HG03139 (cell line): ENCODE data around the gene CREBBP.

Experiments used
- ATAC-seq: cut with Tn5 transposase; IDR thresholded peaks from one replicate; pipeline ENCODE4 v1.9.1; 2021; ENCODE audit not compliant: unreplicated experiment

Gene CREBBP

DNA sequence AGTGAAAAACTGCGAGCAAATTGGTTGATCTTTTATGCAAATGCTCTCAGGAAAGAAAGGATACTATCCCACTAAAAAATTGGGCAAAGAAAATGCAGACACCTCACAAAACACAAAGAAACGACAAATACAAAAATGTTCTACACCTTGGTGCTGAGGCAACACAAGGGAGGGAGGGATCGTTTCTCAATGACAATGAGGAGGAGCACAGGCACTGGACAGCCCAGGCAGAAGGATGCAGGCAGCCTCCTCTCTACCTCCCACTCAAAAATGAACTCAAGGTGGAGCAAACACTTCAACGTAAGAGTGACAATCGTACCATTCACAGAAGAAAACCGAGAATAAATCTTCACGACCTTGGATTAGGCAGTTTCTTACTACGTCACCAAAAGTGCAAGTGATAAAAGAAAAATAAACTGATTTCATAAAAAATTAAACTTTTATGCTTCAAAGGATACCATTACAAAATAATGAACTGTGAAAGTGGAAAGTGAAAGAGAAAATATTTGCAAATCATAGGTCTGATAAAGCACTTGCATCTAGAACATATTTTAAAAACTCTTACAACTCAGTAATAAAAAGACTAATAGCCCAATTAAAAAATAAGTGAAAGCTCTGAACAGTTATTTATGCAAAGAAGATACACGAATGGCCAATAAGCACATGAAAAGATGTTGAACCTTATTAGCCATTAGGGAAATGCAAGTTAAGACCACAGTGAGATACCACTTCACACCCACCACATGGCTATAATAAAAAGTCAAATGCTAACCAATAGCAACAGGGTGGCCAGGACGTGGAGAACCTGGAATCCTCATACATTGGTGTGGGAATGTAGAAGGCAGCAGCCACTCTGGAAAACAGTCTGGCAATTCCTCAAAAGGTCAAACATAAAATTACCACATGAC, 82.4 kb downstream of the CREBBP start:
- ATAC-seq, result no peak

DNA sequence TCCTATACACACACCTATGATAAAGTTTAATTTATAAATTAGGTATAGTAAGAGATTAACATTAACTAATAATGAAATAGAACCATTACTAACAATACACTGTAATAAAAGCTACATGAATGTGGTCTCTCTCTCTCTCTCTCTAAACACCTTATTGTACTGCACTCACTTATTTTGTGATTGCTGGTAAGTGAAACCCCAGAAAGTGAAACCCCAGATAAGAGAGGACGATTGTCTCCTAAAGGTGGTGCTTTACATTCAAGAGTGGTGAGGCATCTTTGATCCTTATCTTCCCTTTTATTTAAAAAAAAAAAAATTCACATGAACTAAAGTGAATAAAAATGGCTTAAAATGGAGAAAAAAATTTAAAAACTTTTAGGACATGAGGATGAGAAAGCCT, 83.0 kb downstream of the CREBBP start:
- ATAC-seq, result no peak

DNA sequence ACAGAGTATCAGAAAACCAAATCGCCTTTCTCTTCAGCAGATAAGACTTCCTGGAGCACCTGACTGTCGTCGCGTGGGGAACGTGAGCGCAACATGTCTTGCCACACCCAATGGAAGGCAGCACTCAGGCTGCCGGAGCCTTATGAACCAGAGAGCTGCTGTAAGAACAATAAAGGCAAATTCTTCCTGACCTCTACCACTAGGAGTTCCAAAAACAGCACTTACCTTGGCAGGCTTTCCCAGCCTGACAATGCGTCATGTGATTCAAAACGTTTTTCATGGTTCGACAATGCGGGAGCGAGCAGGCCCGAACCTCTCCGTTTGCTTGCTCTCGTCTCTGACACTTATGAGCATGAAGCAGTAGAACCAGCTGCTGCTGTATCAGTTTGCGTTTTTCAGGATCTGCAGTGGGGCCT, 87.3 kb downstream of the CREBBP start:
- no peak for ATAC-seq

DNA sequence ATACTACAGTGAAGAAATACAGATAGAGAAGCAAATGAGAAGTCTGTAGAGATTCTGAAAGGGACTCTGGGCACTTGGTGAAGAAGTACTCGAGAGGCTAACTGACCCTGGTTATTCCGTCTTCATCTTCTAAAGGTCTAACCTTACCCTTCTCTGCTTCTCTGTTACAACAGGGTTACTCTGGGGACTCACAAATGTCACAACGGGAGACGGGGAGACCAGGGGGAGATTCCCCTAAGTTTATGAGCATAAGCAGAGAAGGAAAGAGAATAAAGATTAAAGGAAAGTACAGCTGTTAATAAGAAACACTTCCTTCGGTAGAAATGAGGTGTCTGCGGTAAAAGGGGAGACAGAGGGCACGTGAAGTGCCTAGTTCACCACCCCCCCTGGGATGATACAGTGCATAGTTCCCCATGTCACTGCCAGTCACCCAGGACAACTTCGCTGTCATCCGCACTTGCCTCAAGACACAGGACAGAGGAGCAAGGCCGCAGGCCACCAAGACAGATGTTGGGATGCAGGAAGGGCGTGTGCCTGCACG, 88.0 kb downstream of the CREBBP start:
- ATAC-seq, result no peak

DNA sequence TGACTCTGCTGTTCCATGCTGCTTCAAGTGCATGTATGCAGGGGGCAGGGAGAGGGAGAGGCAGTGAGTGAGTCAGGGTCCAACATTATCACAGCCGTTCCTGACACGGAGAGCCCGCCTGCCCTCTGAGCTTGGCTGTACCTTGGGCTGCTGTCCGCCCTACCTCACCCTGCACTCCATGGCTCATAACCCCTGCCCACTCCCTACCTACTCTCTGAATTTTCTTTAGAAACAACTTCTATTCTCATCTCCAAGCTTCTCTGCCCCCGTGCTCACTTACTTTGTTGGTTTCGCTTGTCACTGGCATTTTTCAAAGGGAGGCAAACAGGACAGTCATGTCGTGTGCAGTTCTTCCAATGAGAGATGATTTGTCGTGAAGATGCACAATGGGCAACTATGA, 88.8 kb downstream of the CREBBP start:
- ATAC-seq, result no peak

DNA sequence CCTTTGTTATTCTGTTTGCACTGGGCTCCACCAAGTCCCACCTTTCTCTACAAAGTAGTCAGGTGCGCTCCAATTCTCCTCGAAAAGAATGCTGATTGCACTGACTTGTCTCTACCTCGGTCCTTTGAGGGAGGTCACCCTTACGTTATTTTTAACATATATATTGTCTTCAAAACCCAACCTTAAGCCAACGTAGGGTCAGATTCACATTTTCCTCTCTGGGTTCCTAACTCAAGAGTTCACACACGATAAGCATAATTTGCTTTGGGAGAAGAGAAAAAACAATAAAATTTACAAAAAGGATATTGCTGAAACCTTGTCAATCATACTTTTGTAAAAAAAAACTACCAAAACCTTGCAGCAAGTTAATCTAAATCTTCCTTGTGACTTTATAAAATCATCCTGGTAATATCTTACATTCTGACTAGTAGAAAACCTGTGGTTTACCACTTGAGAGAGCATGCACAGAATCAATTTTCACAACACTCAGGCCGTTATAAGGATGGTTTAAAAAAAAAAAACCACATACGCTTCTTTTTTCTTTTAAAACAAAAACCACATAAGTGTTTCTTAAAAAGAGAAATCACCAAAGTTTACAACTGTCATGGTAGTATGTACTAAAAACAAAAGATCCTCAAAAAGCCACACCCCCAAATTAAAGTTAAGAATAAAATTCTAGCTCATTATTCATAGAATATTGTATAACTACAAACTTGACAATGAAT, 91.0 kb downstream of the CREBBP start:
- ATAC-seq, result peak; percentile 39

DNA sequence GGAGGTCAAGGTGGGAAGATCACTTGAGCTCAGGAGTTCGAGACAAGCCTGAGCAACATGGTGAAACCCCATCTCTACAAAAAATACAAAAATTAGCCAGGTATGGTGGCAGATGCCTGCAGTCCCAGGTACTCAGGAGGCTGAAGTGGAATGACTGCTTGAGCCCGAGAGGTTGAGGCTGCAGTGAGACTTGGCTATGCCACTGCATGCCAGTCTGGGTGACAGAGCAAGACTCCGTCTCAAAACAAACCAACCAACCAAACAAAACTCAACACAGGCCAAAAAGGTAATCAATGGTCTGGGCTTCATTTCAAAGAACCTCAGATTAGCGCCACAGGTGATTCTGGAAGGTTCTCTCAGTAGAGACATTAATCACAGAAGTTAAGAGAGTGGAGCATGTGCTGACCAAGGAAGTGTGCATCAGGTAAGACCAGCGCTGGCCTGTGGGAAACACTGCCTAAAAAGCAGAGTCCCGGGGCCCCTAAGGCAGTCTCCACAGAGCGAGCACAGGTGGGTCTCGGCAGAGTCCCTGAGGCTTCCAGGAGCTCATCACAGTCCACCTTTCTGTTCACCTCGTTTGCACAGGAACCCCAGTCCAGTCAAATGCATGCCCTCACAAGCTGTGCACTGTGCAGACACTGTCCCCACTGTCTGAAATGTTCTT, 91.7 kb downstream of the CREBBP start:
- ATAC-seq, result no peak

DNA sequence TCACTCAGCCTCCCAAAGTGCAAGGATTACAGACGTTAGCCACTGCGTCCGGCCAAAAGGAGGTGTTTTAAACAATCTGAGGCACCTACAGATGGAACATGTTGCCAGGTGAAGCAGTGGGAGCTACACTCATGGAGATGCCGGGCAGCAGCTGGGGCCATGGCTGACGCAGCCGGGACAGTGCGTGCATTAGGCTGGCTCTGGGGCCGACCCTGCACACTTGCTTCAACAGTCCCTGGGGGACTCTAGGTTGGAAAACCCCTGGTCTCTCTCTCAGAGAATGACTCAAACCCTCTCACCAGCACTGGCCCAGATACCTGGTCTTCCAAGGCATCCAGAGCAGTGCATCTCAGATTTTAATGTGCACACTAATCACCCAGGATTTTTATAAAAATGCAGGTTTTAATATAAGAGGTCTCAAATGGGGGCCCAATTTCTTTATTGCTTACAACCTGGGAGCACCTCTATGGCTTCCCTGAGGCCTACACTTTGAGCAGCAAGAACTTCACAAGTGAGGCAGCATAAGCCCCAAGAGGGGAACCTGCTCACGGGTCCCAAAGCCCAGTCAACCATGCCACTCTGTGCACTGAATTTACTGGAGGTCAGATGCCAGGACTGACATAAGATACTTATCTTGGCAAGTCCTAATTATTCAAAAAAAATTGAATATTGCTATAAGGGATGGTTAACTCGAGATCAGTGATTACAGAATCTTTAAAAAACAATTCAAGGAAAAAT, 92.4 kb downstream of the CREBBP start:
- ATAC-seq, result peak; percentile 66

DNA sequence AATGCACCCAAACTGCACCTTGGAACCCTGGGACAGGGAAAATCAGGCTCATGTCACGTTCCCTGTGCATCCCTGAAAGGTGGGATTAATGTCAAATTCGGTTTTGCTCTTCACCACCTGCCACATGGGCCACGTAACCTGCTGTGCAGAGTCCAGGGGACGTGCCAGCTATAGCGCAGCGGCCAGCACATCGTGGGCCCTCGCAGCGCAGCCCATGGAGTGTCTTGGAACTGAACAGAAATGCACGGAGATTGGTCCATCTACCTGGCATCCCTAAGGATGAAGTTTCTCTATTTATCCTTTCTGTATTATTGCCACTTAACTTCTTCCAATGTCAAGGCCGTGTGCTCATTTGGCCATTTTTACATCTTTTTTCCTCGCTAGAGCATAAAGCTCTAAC, 95.1 kb downstream of the CREBBP start:
- ATAC-seq, result no peak

DNA sequence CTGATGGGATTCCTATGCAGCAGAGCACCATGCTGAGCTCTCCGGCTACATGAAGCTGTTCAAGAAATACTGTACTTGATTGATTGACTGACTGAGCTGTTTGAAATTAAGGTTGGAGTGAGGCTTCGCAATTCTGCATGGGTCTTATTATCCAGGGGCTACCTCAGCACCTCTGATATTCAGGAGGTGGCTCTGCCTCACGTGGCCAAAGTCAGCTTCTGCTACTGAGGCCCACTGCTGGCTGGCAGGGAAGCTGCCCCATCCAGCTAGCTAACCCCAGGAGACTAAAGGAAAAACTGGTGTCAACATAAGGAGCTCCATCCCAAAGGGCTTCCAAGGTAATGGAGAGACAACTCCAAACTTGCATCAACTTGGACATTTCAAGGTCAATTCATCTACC, 97.0 kb downstream of the CREBBP start:
- no peak for ATAC-seq

DNA sequence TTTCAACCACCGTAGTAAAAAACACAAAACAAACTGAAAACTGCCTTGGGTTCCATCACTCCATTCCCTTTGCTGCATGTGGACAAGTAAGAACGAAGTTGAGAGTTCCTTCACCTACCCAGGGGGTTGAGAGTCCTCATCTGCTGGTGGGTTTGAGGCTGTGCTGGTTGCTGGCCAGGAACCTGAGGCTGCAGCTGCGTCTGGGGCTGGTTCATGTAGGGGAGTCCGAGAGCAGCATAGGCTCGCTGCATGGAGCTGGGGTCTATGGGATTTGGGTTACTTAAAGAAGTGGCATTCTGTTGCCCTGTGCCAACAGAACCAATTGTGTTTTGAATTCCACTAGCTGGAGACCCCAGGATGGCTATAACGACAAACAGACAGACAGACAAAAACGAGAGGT, 97.9 kb downstream of the CREBBP start:
- no peak for ATAC-seq

DNA sequence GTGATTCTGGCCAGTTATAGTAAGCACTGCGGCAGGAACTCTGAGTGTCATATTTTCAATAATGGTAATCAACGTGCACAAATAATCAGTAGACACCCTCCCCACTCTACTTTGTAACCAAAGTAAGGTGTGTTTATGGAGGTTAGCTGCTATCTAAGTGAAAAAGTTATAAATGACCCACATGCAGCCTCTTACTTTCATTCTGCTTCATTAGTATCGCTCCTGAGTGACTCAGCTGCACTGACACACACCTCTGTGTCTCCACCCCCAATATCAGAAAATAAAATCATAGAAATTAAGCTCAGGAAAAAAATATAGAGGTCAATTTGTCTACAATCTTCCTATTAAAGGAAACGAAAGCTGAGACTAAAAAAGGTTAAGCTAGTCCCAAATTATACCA, 99.1 kb downstream of the CREBBP start:
- no peak for ATAC-seq

DNA sequence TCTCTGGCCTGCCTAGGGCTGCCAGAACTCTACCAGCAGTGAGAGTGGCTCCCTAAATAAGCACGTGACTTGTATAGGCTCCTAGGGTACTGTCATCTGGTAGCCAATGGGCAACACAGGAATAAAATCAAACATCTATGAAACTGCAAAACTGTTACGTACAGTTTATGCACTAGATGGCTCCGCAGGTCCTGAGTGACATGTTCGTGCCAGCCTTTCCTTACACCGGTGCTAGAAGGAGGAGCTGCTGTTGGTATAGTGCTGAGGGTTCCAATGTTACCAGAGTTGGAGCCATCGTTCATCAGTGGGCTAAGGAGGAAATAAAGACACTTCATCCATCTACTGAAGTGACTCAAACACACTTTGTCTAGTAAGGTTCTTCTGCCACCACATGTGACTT, 99.9 kb downstream of the CREBBP start:
- ATAC-seq, result no peak

DNA sequence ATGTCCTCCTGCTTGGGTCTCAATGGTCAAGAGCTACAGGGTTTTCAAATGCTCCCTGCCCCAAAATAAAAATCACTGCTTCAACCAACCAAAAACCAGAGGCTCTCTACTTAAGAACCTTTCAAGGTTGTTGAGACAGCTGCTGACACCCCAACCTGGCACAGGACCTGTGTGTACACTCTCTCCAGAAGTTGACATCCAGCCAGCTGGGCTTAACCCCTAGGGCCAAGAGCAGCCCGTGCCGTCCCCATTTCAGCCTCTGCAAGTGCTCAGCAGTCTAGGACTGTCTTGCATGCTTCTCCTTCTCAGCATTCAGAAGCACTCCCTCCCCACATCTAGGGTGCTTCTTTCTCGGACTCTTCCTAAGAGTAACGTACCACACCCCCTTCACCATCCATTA, 104.2 kb downstream of the CREBBP start:
- ATAC-seq, result no peak

DNA sequence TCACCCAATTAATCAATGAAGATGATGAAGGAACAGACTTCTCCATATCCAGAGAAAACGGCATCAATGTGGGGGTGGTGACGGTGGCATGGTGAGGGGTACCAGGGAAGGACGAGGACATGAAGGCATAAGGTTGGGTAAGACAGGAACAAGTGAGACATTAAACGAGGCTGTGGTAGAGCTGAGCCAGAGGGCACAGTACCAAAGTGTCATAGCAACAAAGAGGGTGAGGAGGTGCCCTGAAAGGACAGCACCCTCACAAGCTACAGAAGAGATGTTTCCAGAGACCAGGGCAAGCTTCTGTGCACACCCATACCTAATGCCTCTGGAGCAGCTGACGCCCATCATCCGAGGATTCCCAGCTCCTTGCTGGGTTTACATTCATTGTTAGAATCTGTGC, 105.7 kb downstream of the CREBBP start:
- ATAC-seq, result no peak

DNA sequence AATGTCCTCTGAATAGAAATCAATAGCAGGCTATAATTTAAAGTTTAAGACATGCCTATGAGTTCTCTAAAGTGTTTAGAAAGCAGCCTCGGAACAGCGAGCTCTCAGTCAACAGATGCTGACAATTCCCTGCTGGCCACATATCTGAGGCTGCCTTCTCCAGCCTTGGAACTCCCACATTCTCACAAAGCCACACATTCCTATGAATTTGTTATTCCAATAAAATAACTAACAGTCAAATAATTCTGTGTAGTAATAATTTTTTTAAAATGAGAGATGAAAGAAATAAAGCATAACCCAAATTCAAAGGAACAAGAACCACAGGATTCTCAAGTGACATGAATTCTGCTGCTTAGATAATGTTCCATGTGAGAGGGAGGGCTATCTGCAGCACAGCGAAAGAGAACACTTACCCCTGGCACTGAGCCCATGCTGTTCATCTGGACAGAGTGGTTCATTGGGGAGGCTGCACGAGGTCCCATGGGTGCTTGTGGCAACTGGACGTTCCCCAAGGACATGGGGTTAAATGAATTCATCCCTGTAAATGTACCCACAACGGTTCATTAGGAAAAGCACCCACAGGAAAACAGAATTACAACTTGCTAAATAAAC, 106.3 kb downstream of the CREBBP start:
- ATAC-seq, result no peak

DNA sequence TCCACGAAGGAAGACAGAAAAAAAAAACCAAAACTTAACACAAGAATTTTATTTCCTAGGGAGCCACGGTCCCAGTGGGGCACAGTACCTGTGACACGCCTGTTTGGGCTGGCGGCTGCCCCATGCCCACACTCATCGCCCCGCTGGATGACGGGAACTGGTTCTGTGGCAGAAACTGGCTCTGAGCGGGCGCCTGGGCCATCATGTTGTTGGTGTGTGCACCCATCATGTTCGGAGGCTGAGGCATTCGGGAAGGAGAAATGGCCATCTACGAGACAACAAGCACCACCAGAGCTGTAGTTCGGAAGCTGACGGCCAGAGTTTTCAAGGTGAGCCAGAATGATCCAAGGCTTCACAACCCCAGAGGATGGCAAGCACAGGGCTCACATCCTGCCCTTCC, 106.8 kb downstream of the CREBBP start:
- no peak for ATAC-seq

DNA sequence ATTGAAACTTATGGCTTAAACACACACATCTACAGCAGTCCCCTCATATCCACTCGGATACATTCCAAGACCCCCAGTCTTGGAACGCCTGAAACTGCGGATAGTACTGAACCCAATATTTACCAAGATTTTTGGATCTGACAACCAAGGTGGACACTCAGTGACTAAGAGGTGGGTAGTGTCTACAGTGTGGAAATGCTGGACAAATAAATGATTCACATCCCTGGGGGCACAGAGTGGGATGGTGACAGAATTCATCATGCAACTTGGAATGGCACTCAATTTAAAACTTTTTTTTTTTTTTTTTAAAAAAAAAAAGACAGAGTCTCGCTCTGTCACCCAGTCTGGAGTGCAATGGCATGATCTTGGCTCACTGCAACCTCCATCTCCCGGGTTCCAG, 109.0 kb downstream of the CREBBP start:
- no peak for ATAC-seq

DNA sequence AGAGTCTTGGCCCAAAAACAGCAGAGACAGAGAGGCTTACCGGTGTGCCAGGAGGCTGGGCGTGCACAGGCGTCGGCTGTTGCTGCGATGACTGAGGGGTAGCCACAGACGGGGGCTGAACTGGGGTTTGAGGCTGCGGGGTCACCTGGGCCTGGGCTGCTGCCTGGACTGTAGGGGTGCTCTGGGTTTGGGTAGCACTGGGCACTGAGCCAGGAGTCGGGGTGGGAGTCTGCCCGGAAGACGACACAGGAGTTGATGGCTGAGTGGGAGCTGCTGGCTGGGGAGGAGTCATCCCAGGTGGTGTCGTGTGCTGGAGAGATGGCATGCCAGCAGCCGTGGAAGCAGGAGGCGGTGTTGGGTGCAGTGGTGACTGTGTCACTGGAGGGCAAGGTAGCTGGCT, 110.0 kb downstream of the CREBBP start:
- no peak for ATAC-seq

DNA sequence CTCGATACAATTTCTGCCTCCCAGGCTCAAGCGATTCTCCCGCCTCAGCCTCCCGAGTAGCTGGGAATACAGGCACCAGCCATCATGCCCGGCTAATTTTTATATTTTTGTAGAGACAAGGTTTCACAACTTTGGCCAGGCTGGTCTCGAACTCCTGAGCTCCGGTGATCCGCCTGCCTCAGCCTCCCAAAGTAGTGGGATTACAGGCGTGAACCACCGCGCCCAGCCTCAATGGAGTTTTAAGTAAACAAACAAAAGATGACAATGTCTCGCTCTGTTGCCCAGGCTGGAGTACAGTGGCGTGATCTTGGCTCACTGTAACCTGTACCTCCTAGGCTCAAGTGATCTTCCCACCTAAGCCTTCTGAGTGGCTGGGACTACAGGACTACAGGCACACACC, 110.6 kb downstream of the CREBBP start:
- no peak for ATAC-seq

DNA sequence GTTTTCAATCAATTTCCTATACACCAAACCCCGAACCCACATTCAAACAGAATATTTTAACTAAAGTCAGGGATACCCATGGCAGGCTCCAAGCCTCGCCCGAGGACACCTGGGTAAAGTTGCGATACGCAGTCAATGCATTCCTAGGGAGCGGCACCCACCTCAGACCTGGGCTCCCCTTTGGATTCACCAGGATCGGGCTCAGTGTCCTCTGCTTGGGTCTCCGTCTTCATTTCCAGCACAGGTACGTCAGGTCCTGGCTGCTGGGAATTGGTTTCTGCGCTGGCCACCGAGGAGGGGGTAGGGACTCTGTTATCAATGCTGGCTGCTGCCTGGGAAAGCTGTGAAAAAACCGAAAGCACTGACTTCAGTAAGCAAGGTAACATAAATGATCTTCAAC, 111.5 kb downstream of the CREBBP start:
- ATAC-seq, result no peak
